RKO (cell line): ENCODE measurements around the gene TNIK.

ENCODE experiments used
- DNase-seq: peaks from one replicate; pipeline ENCODE4 v3.0.0-alpha.2; 2016; ENCODE audit warnings: low spot score

TNIK gene

GRCh38 chr3:171088496-171088895 is 371.7 kb downstream of the TNIK start:
- no peak for DNase-seq

DNA sequence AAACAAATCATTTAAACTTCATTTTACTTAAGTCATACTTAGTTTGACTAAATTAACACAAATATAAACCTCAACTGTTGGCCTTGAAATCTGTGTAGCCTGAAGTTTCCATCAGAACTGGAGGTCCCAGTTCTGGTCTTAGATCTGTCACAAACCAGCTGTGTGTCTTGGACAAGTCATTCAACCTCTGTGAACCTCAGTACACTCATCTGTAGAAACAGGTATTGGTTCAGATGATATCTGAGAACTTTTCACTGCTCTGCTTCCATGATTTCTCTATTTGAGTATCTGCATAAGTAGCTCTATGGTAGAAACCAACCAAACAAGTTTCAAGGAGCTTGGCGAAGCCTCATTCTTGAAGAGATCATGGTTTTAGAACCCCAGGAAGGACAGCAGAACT is 373.3 kb downstream of the TNIK start:
- DNase-seq = no peak

DNA sequence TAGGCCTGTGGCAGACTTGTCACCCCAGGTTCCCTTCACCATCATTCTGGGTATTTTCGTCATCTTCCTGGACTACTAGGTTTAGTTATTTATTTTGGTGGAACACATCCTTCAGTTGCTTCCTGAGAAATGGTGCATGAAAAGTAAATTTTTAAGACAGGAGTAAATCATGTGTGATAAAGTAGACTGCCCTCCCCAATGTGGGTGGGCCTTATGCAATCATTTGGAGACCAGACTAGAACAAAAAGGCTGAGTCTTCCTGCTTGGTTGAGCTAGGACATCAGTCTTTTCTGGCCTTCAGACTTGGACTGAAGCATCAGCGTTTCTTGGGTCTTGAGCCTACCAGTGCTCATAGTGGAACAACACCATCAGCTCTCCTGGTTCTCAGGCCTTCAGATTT is 382.9 kb downstream of the TNIK start:
- no peak for DNase-seq

- DNase-seq = no peak
Measured at GRCh38 chr3:171072432-171072831, 387.8 kb downstream of the TNIK start.

- DNase-seq = no peak
Measured at GRCh38 chr3:171068658-171069057, 391.5 kb downstream of the TNIK start.

GRCh38 chr3:171066206-171066605 is 394.0 kb downstream of the TNIK start:
- DNase-seq = no peak

DNA sequence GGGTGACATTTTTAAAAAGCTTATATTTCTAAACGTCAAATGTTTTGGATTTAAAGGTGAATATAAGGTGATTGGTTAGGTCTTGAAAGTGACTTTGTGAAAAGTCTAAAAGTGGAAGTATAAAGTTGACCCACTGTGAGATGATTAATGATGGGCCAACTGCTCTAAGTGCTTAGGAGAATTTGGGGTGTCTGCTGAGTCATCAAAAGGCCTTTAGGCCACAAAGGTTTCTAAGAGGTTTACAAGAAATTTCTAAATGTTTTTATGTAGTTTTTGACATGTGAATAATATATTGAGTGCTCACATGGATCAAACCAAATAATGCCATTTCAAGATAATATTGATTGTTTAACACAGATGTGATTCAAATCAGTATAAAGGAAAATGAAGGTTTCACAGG is 394.5 kb downstream of the TNIK start:
- no peak for DNase-seq

DNA sequence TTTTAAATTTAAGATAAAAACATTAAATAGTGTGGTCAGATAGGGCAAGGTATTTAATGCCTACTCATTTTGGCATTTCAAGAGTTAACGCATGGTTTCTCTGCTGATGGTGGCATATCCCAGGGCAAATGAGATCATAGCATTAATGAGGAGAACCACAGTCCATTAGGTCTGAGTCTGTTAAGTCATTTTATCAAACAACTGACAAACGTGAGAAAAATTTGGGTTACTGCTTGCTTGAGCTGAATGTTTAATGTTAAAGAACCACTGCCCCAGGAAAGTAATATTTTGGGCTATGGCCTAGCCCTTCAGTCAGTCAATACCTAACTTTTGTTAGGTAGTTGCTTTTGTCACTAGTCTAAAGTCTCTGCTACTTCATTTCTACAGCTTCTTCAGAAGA is 395.7 kb downstream of the TNIK start:
- no peak for DNase-seq

DNA sequence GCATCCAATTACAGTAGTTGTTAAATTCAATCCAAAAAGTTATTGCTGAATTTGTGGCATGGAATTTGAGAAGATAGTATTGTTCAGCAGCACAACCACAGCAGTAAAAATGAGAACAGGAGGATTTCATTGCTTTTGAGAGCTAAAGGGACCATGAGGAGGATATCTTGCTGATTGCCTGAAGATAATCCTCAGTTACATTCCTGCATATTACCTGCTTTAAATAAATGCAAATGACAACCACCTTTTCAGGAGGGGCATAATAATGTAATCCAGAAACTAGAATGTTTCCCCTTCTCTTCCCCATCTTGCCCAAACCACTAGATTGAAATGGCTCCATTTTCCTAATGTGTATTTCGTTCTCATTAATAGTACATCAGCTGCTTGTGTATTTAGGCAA is 398.5 kb downstream of the TNIK start:
- no peak for DNase-seq

DNA sequence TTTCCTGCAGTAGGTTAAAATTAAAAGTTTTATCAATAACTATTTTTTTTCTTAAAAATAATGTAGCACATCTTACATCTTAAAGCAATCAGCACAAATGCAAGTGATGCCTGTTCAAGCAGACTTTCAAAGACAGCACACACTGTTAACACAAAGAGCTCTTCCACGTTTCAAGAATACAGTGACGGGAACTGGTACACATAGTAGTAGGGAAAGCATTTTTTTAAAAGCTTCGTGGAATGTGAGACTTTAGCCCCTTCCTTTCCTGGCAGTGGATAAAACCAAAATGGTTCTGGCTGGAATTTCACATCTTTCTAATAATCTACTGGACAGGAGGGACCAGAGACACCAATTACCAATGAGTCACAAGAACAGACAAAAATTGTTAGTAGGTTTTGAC is 400.2 kb downstream of the TNIK start:
- DNase-seq = no peak

DNA sequence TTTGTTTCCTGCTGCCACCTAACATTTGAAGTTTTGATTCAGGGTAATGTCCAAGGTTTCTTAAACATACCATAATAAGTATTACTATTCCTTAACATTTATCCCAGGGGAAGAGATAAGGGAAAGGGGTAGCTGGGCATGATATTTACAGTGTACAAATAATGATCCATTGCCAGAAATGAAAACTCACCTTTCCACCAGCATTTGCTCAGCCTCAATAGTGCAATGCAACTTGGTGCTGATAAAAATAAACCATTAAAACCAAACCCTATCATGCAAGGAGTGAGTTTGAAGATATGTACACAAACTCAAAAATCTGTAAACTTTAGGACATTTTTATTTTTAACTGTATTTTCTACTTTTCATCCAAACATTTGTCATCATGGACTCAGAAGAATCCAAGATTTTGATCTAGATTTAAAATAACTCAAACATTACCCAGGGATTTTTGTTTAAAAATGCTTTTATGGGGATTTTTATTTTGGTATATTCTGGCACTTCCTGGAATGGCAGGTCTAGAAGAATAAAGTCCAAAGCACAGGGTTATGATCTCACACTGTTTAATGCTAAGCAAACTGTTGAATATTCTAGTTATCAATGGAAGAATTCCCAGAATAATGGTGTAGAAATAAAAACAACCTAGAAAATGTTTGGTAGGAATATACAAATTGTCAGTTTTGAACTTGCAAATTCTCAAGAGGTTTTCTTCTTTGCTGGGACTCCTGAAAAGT is 401.2 kb downstream of the TNIK start:
- DNase-seq = no peak

DNA sequence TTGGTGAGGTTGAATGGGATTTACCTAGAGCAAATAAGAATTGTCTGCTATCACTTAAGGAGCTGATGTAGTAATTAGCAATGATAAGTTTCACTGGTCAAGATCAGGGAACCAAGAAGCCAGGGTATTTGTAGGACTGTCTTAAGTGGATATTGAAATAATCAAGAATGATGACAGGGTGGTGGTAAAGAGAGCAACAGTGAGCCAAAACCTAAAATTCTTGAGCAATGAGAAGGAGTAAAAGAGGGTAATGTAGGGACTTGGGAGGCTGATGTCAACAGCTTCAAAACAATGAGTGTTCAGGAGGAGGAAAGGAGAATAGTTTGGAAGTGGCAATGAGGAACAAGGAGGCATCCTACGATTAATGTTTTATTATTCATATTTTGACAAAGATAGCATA is 402.1 kb downstream of the TNIK start:
- no peak for DNase-seq

GRCh38 chr3:171057072-171057471 is 403.1 kb downstream of the TNIK start:
- DNase-seq = no peak

DNA sequence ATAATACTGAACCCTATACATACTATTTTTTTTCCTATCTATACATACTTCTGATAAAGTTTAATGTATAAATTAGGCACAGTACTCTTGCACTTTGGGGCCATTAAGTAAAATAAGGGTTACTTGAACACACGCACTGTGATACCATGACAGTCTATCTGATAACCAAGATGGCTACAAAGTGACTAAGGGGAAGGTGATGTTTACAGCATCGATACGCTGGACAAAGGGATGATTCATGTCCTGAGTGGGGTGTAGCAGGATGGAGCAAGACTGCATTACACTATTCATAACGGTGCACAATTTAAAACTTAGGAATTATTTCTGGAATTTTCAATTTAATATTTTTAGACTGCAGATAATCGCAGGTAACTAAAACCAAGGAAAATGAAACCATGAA is 403.7 kb downstream of the TNIK start:
- DNase-seq = peak; percentile 15

- no peak for DNase-seq
Measured at GRCh38 chr3:171055336-171056178, 404.6 kb downstream of the TNIK start.

GRCh38 chr3:171054921-171055320 is 405.3 kb downstream of the TNIK start:
- DNase-seq = no peak

GRCh38 chr3:171054231-171054630 is 406.0 kb downstream of the TNIK start:
- no peak for DNase-seq

GRCh38 chr3:171049861-171050444 is 410.3 kb downstream of the TNIK start:
- DNase-seq = peak; percentile 77

GRCh38 chr3:171046760-171047159 is 413.4 kb downstream of the TNIK start:
- DNase-seq = no peak

- no peak for DNase-seq
Measured at GRCh38 chr3:171044835-171045793, 415.1 kb downstream of the TNIK start.

GRCh38 chr3:171044384-171044783 is 415.8 kb downstream of the TNIK start:
- DNase-seq = no peak

DNA sequence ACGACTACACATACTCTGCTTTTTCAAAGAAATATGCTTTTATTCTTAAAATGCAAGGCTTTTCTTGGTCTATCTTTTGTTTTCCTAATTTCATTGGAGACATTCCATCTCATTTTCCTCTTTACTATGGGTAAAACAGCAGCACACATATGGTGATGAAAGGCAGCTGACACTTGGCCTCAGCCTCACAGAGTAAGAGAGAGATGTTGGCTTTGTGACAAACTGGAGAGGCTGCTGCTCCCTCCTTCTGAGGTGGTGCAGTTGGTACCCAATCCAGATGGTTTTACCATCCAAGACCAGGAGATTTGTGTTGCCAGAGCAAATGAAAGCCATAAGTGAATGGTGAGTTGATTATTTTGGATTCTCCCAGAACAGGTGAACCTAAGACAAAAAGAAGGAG is 420.5 kb downstream of the TNIK start:
- DNase-seq = no peak
